Esophagus squamous epithelium (tissue), 4 donors: ENCODE data around the gene DHRS2.

Experiments
- CTCF ChIP-seq, 6 experiments: fragments of 450-650 bp in 4 of 6; fragments of 200-600 bp in 2 of 6; sonication (generic) in 2 of 6; IDR thresholded peaks; one replicate each; pipeline ENCODE4 v1.5.1; 2016 to 2019; ENCODE audit warnings: antibody characterized with exemption in 6 of 6, mild to moderate bottlenecking in 4 of 6, moderate library complexity in 4 of 6
- POLR2A ChIP-seq, 4 donors: fragments of 450-650 bp; IDR thresholded peaks; one replicate each; pipeline ENCODE4 v1.6.1; 2017; ENCODE audit warnings: antibody characterized with exemption in 4 of 4, mild to moderate bottlenecking in 4 of 4, moderate library complexity in 3 of 4

DNA sequence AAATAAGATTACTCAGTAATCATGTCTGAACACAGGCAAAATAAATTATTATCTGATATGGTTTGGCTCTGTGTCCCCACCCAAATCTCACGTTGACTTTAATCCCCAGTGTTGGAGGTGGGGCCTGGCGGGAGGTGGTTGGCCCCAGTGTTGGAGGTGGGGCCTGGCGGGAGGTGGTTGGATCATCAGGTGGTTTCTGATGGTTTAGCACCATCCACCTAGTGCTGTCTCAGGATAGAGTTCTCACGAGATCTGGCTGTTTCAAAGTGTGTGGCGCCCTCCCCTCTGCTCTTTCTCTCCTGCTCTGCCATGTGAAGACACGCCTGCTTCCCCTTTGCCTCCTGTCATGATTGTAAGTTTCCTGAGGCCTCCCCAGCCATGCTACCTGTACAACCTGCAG lies 18.1 kb downstream of the DHRS2 start:
- no peak for TF ChIP-seq CTCF (IDR thresholded peaks at IDR 0.05)
- no peak for TF ChIP-seq POLR2A (IDR thresholded peaks at IDR 0.05)
